HepG2 (cell line): ENCODE data around the gene ETS2. TPM values are rescaled to one million over a fixed set of nuclear protein-coding genes. Genes with fewer than 3 reads are reported as not detected.

Experiments used
- ARID3A ChIP-seq: IDR thresholded peaks from 2 replicates; pipeline ENCODE4 v1.6.1; 2012; ENCODE audit warnings: low read depth, low read length, improper control_type of control experiment
- CTCF ChIP-seq: sonication (generic); formaldehyde crosslinking; IDR thresholded peaks from 2 replicates; pipeline ENCODE4 v1.5.0; 2020; ENCODE audit warnings: mild to moderate bottlenecking, missing genetic modification reagents, moderate library complexity
- GFI1 ChIP-seq: sonication (generic); formaldehyde crosslinking; IDR thresholded peaks from 2 replicates; pipeline ENCODE4 v1.5.0; 2020; ENCODE audit warnings: missing genetic modification reagents, mild to moderate bottlenecking, borderline replicate concordance
- RARA ChIP-seq: IDR thresholded peaks from 2 replicates; pipeline ENCODE4 v1.6.1; 2016; ENCODE audit warnings: missing genetic modification reagents, missing compliant biosample characterization
- SYNCRIP ChIP-seq: fragments of 200-400 bp; formaldehyde crosslinking; IDR thresholded peaks from 2 replicates; pipeline ENCODE4 v1.6.1; 2018; ENCODE audit warnings: mild to moderate bottlenecking, low read depth, low read length; ENCODE audit not compliant: insufficient read depth
- ZBTB21 ChIP-seq: sonication (generic); formaldehyde crosslinking; IDR thresholded peaks from 2 replicates; pipeline ENCODE4 v1.4.0; 2020; ENCODE audit warnings: missing genetic modification reagents
- ZNF687 ChIP-seq: sonication (generic); formaldehyde crosslinking; IDR thresholded peaks from 2 replicates; pipeline ENCODE4 v1.5.1; 2020; ENCODE audit warnings: mild to moderate bottlenecking, missing genetic modification reagents, moderate library complexity
- polyA plus RNA-seq, 8 experiments: library from polyadenylated mRNA; depleted of rRNA in 3 of 8; stranded (reverse) in 7 of 8; unstranded in 1 of 8; fragments of >200 nt; fragmentation: Illumina TruSeq in 4 of 8; extraction: Trizol in 4 of 8; gene quantifications; 2 replicates each; pipeline versions ENCODE4 v1.2.1 to v1.2.3, GENCODE V29; 2011 to 2016; ENCODE audit warnings: low read depth in 4 of 8, missing spikeins in 1 of 8, mixed read lengths in 1 of 8; ENCODE audit not compliant: insufficient read depth in 1 of 8
- total RNA-seq, 5 experiments: library from RNA; depleted of rRNA; stranded (reverse); fragments of >200 nt; fragmentation: Illumina TruSeq; extraction: Trizol; gene quantifications; 2 replicates each; pipeline ENCODE4 v1.2.3, GENCODE V29; 2016; ENCODE audit warnings: low read depth in 1 of 5

ETS2 gene
- total and polyA plus RNA-seq, 2 of the 13 experiments (the other 11 are each of a cell fraction or from before 2014, with no cell fraction given), result 24.6 to 64.4 TPM

- peak; percentile 42; the same call in 1 of the 2 replicates for TF ChIP-seq RARA (CRISPR knock-in tag)
- peak; percentile 5; the same call in 1 of the 2 replicates for TF ChIP-seq CTCF
- peak; percentile 54 for TF ChIP-seq ZNF687 (CRISPR knock-in tag)
- 0 out of 2 replicates have a peak, but pooled peaks have one; percentile 19 for TF ChIP-seq ARID3A
- no peak for TF ChIP-seq SYNCRIP
- TF ChIP-seq ZBTB21 (CRISPR knock-in tag), result 0 out of 2 replicates have a peak, but pooled peaks have one; percentile 52
- TF ChIP-seq GFI1, result no peak
Observed at GRCh38 chr21:38793926-38794713, 11.6 kb upstream of the ETS2 start (continued).
